Kasumi-1 (cell line): ENCODE results near the gene KLHL30.

ENCODE experiments used
- DNase-seq, 2 experiments: peaks; one replicate each; lab custom pipeline; 2025; lab: John Stamatoyannopoulos, UW

KLHL30 gene

GRCh38 chr2:238138331-238139195 lies at the start of gene KLHL30:
TSS of gene KLHL30 (plus strand) at chr2:238138668. CDS start at chr2:238140755, 2,087 bp downstream.
- DNase-seq, result no peak

- DNase-seq, result no peak
These were observed 47.6 kb upstream of the KLHL30 start for GRCh38 chr2:238090887-238091286.

DNA sequence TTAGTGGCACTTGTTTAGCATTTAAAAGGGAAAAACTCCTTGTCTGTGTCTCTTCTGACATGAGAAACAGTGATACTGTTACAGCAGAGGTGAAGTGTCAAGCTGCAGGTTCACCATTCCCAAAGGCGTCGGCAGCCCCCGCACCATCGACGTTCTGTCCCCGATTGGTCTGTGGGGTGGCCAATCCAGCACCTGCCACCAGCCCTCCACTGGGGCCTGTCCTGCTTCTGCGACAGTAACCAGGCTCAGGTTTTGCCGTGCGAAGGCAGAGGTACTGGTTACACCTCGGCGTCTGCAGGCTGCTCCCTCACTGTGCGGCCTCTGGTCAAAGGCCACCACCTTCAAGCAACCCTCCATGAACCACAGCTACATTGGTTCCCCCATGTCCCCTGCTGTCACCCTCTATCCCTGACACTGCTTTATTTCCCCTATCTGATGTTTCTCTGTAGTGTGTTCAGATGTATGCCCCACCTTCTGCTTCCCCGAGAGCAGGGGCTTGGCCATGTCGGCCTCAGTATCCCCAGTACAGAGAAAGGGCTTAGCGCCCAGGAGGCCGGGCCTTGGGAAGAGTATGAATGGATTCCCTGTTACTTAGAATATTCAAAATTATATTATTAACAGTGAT lies 46.9 kb upstream of the KLHL30 start:
- DNase-seq, result no peak

- DNase-seq, result no peak
These were observed 45.9 kb upstream of the KLHL30 start for GRCh38 chr2:238092486-238093035.

- DNase-seq, result no peak
These were observed 45.0 kb upstream of the KLHL30 start for GRCh38 chr2:238093181-238094140.

GRCh38 chr2:238094438-238095022 lies 43.9 kb upstream of the KLHL30 start:
- no peak for DNase-seq

DNA sequence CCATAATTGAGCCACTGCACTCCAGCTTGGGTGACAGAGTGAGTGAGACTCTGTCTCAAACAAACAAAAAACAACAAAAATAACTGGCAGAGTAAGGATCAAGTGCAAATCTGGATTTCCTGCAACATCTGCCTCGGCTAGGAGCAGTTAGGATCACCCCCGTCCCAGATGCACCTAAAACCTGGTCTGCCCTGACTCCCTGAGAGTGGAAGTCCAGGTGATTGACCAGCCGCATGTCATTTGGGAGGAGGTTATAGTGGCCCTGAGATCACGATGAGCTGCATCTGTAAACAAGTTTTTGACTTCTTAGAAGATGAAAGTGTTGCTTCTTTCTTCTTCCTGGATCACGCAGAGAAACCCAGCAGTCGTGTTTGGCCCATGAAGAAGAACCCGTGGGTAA lies 43.3 kb upstream of the KLHL30 start:
- no peak for DNase-seq

DNA sequence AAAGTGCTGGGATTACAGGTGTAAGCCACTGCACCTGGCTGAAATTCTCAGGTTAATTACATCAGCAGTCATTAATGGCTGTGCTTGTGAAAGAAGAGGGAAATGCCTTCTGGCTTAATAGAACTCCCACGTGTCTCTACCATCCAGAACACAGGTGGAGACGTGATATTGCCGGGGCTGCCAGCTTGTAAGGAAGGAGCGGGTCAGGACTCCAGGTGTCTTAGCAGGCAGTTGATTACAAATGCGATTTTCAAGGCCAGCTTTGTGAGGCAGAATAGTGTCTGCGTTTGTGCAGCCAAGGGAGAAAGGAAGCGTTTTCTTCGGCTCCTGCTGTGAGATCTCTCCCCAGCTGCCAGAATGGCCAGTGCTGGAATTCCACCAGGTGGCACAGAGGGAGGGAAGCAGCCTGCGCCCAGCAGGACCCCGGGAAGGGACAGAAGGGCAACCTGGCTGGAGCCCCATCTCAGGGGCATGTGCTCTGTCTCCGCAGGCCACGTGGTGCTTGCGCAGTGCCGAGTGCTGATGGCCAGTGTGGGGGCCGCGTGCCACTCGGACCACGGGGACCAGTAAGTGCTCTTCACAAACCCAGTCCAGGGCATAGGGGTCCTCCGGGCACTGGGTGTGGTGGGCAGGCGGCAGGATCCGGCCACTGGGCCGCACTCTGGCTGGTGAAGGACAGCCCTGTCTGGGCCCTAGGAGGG lies 42.0 kb upstream of the KLHL30 start:
- no peak for DNase-seq

GRCh38 chr2:238097201-238097987 lies 41.1 kb upstream of the KLHL30 start:
- DNase-seq, result no peak

DNA sequence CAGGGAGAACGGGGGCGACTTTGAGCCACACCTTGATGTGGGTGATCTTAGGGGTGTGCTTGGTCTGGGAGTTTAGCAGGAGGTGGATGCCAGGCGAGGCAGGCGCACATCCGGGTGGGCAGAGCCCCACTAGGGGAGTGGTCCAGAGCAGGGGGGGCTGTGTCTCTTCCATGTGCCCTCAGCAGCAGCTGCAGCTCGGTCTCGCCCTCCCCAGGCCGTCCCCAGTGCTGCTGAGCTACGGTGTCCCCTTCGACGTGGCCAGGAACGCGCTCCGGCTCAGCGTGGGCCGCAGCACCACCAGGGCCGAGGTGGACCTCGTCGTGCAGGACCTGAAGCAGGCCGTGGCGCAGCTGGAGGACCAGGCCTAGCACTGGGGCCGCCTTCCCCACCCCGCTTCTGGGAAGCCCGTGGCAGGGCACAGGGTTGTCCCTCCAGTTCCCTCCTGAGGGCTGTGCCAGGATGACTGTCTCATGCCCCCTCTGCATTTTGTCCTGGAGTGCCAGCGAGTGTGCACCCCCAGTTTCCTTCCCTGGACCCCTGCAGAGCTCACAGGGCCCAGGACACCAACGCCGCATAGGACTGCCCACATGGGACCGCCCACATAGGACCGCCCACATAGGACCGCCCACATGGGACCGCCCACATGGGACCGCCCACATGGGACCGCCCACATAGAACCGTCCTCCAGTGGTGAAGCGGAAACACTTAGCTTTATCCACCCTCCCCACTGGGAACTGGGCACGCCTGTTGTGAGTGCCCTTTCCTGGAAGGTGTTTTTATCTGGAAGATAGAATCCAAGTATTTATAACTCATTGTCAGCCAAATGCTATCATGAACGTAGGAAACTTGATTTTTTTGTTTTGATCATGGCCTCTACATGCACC lies 40.2 kb upstream of the KLHL30 start:
- DNase-seq, result peak in 1 of 2 experiments; percentile 19

- no peak for DNase-seq
These were observed 39.4 kb upstream of the KLHL30 start for GRCh38 chr2:238098901-238099713.

GRCh38 chr2:238099714-238100048 lies 38.8 kb upstream of the KLHL30 start:
- DNase-seq, result no peak

DNA sequence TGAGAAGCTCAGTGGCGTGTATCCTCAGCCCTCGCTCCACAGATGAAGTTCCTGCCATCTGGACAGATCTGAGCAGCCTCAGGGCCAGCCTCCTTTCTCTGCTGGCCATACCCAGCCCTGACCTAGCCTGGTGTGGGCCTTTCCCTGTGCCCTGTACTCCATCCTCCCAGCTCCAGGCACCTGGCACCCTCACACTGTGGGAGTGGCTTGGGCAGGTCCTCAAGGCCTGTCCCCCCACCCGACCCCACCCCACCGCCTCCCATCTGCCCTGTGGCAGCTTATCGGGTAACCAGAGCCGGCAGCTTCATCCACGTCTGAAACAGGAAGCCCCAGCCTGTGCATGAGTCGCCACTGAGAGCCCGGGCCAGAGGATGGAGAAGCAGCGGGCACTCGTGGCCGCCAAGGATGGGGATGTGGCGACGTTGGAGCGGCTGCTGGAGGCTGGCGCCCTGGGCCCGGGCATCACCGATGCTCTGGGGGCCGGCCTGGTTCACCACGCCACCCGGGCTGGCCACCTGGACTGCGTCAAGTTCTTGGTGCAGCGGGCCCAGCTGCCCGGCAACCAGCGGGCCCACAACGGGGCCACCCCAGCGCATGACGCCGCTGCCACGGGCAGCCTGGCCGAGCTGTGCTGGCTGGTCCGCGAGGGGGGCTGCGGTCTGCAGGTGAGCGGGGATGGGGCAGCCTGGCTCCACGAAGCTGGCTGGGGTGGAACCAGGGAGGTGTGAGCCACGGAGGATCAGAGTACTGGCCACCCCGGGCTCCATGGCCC lies 38.2 kb upstream of the KLHL30 start, which contains the start of gene ESPNL:
Gene ESPNL, plus strand, starts transcription at position 292 of the 772 bp plus-strand sequence. Its CDS starts 80 bp downstream, at position 372.
- no peak for DNase-seq

DNA sequence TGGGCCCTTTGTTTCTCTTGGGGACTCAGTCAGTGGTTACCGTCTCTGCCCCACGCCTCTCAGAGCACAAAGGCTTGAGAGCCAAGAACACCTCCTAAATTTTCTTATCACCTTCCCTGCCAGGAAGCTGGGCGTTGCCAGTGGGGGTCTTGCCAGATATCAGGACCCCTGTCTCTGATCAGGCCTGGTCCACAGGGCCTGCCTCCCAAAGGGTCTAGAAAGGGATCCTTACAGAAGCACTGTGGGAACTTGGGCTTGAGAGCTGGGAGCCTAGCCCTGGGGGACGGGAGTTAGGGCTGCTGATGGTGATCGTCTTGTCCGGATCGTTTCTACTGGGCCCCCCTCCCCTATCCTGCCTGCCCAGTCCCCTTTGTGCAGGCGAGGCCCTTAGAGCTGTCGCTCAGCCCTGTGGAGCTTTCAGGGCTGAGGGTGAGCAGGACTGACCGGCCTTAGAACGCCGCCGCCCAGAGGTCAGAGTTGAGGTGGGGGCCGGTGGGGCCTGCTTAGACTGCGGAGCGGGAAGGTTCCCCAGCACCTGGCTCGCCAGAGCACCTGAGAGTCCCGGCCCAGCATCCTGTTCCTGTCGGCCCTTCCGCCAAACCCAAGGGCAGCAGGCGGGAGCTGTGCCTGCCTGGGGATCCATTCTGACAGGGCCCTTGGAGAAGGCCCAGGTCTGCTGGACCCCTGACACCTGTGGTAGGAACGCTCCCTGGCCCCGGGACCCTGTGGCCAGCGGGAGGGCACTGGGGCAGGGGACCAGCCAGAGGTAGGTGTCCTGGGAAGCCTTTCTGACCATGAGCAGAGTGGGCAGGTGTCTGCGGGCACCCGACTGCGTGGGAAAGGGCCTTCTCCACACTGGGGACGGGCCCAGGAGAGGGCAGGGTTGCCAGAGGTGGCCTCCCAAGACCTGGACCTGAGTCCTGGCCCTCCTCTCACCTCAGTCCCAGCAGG lies 37.4 kb upstream of the KLHL30 start:
- DNase-seq, result no peak

- DNase-seq, result no peak
These were observed 36.3 kb upstream of the KLHL30 start for GRCh38 chr2:238101891-238102841.
